Keratinocyte (primary cell): ENCODE data around the gene CASZ1. TPM values are rescaled to one million over a fixed set of nuclear protein-coding genes. Genes with fewer than 3 reads are reported as not detected.

Experiments
- DNase-seq: peaks from one replicate; pipeline ENCODE4 v3.0.0-alpha.2; 2011; ENCODE audit warnings: low read depth, missing footprints, low spot score
- FAIRE-seq: peaks from 2 replicates; lab custom pipeline; 2011; peaks lifted over from hg19 to GRCh38; lab: Jason Lieb, UNC
- H2AFZ ChIP-seq: 2 replicates; pipeline ENCODE4 v1.6.0; 2012; ENCODE audit warnings: low read length, control low read depth, inconsistent platforms; ENCODE audit not compliant: control insufficient read depth
- H3K27ac ChIP-seq: 2 replicates; pipeline ENCODE4 v1.5.1; 2011; ENCODE audit warnings: low read length; ENCODE audit not compliant: control insufficient read depth, insufficient read depth
- H3K27me3 ChIP-seq: 3 replicates; pipeline ENCODE4 v1.6.0; 2011; ENCODE audit warnings: low read length; ENCODE audit not compliant: control insufficient read depth, insufficient read depth; ENCODE audit errors: extremely low read depth
- H3K36me3 ChIP-seq, 2 experiments: 2 replicates in 1 of 2; 3 replicates in 1 of 2; pipeline ENCODE4 v1.5.1; 2011; ENCODE audit warnings: low read length in 2 of 2, mild to moderate bottlenecking in 1 of 2; ENCODE audit not compliant: control insufficient read depth in 2 of 2, insufficient read depth in 2 of 2; ENCODE audit errors: extremely low read depth in 1 of 2
- H3K4me1 ChIP-seq: 3 replicates; pipeline ENCODE4 v1.5.1; 2011; ENCODE audit warnings: low read length; ENCODE audit not compliant: control insufficient read depth, insufficient read depth; ENCODE audit errors: extremely low read depth
- H3K4me2 ChIP-seq: 3 replicates; pipeline ENCODE4 v1.6.0; 2011; ENCODE audit warnings: low read depth, low read length; ENCODE audit not compliant: control insufficient read depth, insufficient read depth; ENCODE audit errors: extremely low read depth
- H3K4me3 ChIP-seq, 3 experiments: fragments of 200-600 bp in 1 of 3; sonication (generic) in 1 of 3; 2 replicates in 2 of 3; 3 replicates in 1 of 3; pipeline ENCODE4 v1.5.1; 2011 to 2016; ENCODE audit warnings: low read length in 3 of 3, mild to moderate bottlenecking in 3 of 3, control low read depth in 2 of 3, inconsistent platforms in 1 of 3, low read depth in 1 of 3, mixed read lengths in 1 of 3, mixed run types in 1 of 3, moderate library complexity in 1 of 3; ENCODE audit not compliant: control insufficient read depth in 2 of 3, insufficient read depth in 2 of 3; ENCODE audit errors: extremely low read depth in 1 of 3
- H3K79me2 ChIP-seq: 2 replicates; pipeline ENCODE4 v1.6.0; 2012; ENCODE audit warnings: low read length; ENCODE audit not compliant: control insufficient read depth, insufficient read depth
- H3K9ac ChIP-seq: 3 replicates; pipeline ENCODE4 v1.6.0; 2011; ENCODE audit warnings: low read length; ENCODE audit not compliant: control insufficient read depth, insufficient read depth; ENCODE audit errors: extremely low read depth
- H3K9me1 ChIP-seq: 3 replicates; pipeline ENCODE4 v1.6.0; 2011; ENCODE audit warnings: low read length; ENCODE audit not compliant: control insufficient read depth, insufficient read depth; ENCODE audit errors: extremely low read depth
- H3K9me3 ChIP-seq: 2 replicates; pipeline ENCODE4 v1.5.1; 2012; ENCODE audit warnings: low read depth, low read length; ENCODE audit not compliant: control insufficient read depth
- H4K20me1 ChIP-seq: 3 replicates; pipeline ENCODE4 v1.6.0; 2011; ENCODE audit warnings: low read length; ENCODE audit not compliant: control insufficient read depth, insufficient read depth; ENCODE audit errors: extremely low read depth
- CTCF ChIP-seq, 3 experiments: IDR thresholded peaks in 1 of 3; conservative IDR thresholded peaks in 1 of 3; optimal IDR thresholded peaks in 1 of 3; 2 replicates in 2 of 3; 3 replicates in 1 of 3; pipeline versions ENCODE3 to v1.5.1; 2011; ENCODE audit warnings: low read length in 3 of 3, mild to moderate bottlenecking in 3 of 3, moderate library complexity in 2 of 3, control low read depth in 1 of 3, inconsistent platforms in 1 of 3; ENCODE audit not compliant: insufficient read depth in 2 of 3; ENCODE audit errors: extremely low read depth in 1 of 3
- EZH2 ChIP-seq: IDR thresholded peaks from one replicate; pipeline ENCODE4 v1.6.1; 2012; ENCODE audit warnings: inconsistent platforms, mild to moderate bottlenecking, low read length, moderate library complexity
- dilution Hi-C: fragments of 300-500 bp; cut with MboI; formaldehyde crosslinking; loops from one replicate; pipeline ENCODE4 v1.7.0; 2020; ENCODE audit warnings: low sequenced_read_pairs; ENCODE audit not compliant: extremely low pct_ligation_motif_present
- polyA plus RNA-seq, 5 experiments: library from polyadenylated mRNA; depleted of rRNA in 3 of 5; stranded (reverse) in 3 of 5; stranded (forward) in 1 of 5; unstranded in 1 of 5; fragments of >200 nt; gene quantifications; 1 replicate in 1 of 5; 2 replicates in 3 of 5; 3 replicates in 1 of 5; pipeline versions ENCODE4 v1.2.1 to v1.2.3, GENCODE V29; 2011 to 2012; ENCODE audit warnings: missing spikeins in 2 of 5, low read depth in 1 of 5, low replicate concordance in 1 of 5

Gene CASZ1
- polyA plus RNA-seq, 1 donor (not counting 4 experiments of a cell fraction or from before 2014, with no cell fraction given), result 2.8 TPM

- Histone ChIP-seq H3K4me1 (peaks cover 6% of the 10 kb centered on the region), H3K9ac (no peak overlapping the region), H3K27me3 (no peaks in the 10 kb centered on the region), H2AFZ (no peak overlapping the region), H3K9me3 (no peaks in the 10 kb centered on the region), H3K4me3 (no peak overlapping the region), H3K79me2 (no peaks in the 10 kb centered on the region), H3K36me3 (peaks cover 0 to 11% of the 10 kb centered on the region in 2 experiments), H3K27ac (no peak overlapping the region), H3K4me2 (no peak overlapping the region), H4K20me1 (no peaks in the 10 kb centered on the region), H3K9me1 (no peaks in the 10 kb centered on the region)
- FAIRE-seq (no peak), DNase-seq (no peak)
- TF ChIP-seq CTCF (optimal IDR thresholded peaks at IDR 0.05 in 1 of 3, IDR thresholded peaks at IDR 0.05 in 1 of 3, conservative IDR thresholded peaks at IDR 0.05 in 1 of 3; ENCODE audit: extremely low read depth in 1 of 3, insufficient read depth in 2 of 3, low read length in 3 of 3), result no peak
- no peak for TF ChIP-seq EZH2
- dilution Hi-C loops, result no loop called here
These were observed 111.1 kb downstream of the CASZ1 start for GRCh38 chr1:10685196-10685807.

- no peak overlapping the region for H3K27ac ChIP-seq
- no peak overlapping the region for H3K9ac ChIP-seq
- dilution Hi-C loops, result no loop called here
- H3K9me3 ChIP-seq, result no peaks in the 10 kb centered on the region
- TF ChIP-seq EZH2 (no peak), CTCF (optimal IDR thresholded peaks at IDR 0.05 in 1 of 3, IDR thresholded peaks at IDR 0.05 in 1 of 3, conservative IDR thresholded peaks at IDR 0.05 in 1 of 3; ENCODE audit: extremely low read depth in 1 of 3, insufficient read depth in 2 of 3, low read length in 3 of 3) (no peak)
- H3K9me1 ChIP-seq, result no peaks in the 10 kb centered on the region
- no peak overlapping the region for H3K4me3 ChIP-seq
- peaks cover 1% of the 10 kb centered on the region for H4K20me1 ChIP-seq
- H3K4me2 ChIP-seq, result no peak overlapping the region
- DNase-seq (no peak), FAIRE-seq (no peak)
- peaks cover 0 to 6% of the 10 kb centered on the region in 2 experiments for H3K36me3 ChIP-seq
- no peaks in the 10 kb centered on the region for H3K79me2 ChIP-seq
- H3K4me1 ChIP-seq, result peaks cover 7% of the 10 kb centered on the region
- H3K27me3 ChIP-seq, result no peaks in the 10 kb centered on the region
- no peak overlapping the region for H2AFZ ChIP-seq
These were observed 112.2 kb downstream of the CASZ1 start for GRCh38 chr1:10684221-10684620.
